GM19193 (cell line): Measurements from ENCODE around the gene EIF4G3.

Experiments used
- POLR2A ChIP-seq: IDR thresholded peaks from 4 replicates; pipeline ENCODE4 v1.6.1; 2011; ENCODE audit not compliant: insufficient read depth, insufficient read length; ENCODE audit errors: extremely low read depth

EIF4G3 gene

DNA sequence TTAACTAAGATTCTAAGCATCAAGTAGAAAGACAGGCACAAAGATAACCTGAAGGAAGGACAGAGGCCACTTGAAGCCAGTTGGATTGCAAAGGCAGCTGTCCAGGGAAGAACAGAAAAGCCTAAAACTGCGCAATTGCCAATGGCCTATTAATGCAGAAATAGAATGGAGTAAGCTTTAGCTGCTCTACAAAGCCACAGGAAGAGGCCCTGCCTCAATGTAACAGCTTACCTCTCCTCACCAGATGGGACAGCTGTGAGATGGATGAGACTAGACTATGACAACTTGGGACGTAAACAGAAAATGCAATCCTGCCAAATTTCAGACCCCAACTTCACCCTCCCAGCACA is 176.5 kb downstream of the EIF4G3 start:
- TF ChIP-seq POLR2A = no peak

GRCh38 chr1:20999525-21000244 is 177.0 kb downstream of the EIF4G3 start:
- no peak for TF ChIP-seq POLR2A

DNA sequence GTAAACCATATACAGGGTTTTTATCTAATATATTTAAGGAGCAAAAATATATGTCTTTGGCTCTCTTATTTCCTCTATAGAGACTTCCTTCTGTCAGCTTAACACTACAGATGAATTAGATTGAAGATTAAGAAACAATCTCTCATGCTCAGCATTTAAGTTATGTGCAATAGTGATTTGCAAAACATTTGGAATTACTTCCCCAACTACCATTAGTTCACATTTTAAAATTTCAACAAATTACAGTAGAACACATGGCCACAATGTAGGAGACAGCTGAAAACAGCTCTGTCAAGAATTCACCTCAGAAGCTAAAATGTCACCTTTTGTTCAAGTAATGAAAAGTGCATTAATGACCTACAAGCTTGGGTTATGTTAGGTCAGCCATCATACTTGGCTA is 177.9 kb downstream of the EIF4G3 start:
- TF ChIP-seq POLR2A = no peak

DNA sequence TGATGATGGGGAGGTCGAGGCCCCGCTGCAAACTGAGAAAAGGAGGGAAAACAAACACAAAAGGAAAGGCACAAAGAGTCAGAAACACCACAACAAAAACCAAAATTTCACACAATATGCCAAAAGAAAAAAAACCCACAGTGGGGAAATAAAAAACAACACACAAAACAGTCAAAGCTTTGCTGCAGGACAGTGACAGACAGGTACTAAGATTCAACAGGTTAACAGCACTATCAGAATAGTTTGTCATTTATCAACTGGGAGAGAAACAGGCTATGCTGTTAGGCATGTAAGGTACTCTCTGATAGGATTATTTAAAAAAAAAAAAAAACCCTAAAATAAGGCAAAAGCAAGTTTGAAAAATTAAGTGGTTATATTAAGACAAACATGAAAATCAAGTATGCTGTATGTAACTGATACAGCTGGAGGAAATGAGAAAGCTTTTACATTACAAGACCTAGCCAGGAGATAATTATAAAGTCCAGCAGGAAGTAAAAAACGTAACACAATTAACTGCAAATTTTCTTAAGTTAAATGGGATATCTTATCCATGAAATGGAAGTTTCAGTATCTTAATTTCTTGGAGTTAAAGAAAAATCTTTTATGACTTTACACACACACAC is 179.0 kb downstream of the EIF4G3 start:
- TF ChIP-seq POLR2A = no peak

- no peak for TF ChIP-seq POLR2A
These were observed 180.1 kb downstream of the EIF4G3 start for GRCh38 chr1:20996554-20996953.

- no peak for TF ChIP-seq POLR2A
These were observed 182.8 kb downstream of the EIF4G3 start for GRCh38 chr1:20993716-20994575.

DNA sequence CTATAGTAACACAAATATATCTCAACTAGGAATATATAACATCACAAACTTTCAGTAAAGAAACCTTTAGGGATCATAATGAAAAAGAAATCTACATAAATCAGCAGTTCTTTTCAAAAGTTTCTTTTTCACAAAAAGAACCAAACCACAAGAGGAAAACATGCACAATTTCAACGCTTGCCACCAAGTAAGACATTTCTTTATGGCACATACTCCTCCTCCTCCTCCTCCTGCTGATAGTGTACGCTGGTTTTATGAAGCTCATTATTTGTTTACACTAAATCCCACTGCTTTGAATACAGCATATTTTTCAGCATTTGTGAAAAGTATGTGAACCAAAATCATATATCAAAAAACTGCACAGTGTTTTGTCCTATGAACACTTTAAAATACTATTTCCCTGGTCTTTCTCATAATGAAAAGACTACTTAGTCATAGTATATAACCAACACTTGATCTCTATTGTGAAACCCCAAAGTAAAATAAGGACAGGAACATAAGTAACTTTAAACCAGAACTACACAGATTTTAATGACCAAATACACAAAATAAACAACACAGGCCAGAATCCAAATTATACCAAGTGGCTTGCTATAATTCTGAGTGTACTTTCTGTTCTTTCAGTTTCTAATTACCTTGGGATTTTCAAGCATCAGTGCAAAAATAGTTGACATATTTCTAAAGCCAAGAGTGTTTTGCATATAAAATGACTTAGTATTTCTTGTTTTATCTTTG is 184.2 kb downstream of the EIF4G3 start:
- TF ChIP-seq POLR2A = no peak

GRCh38 chr1:20988943-20989342 is 187.8 kb downstream of the EIF4G3 start:
- no peak for TF ChIP-seq POLR2A

DNA sequence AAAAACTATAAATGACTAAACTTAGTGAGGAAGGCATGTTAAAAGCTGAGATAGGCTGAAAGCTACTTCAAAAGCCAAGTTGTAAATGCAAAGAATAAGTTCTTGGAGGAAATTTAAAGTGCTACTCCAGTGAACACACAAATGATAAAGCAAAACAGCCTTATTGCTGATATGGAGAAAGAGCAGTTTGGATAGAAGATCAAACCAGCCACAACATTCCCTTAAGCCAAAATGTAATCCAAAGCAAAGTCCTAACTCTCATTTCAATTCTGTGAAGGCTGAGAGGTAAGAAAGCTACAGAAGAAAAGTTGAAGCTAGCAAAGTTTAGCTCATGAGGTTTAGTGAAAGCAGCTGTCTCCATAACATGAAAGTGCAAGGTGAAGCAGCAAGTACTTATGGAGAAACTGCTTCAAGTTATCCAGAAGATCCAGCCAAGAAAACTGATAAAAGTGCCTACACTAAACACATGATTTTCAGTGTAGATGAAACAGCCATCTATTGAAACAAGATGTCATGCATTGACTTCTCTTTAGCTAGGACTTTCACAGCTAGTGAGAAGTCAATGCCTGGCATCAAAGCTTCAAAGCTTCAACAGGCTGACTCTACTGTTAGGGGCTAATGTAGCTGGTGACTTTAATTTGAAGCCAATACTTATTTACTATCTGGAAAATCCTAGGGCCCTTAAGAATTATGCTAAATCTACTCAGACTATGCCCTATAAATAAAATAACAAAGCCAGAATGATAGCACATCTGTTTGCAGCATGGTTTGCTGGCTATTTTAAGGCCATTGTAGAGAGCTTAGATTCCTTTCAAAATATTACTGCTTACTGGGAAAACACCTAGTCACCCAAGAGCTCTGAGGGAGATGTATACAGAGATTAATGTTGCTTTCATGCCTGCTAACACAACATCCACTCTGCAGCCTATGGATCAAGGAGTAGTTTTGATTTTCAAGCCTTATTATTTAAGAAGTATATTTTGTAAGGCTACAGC is 188.6 kb downstream of the EIF4G3 start:
- TF ChIP-seq POLR2A = no peak

GRCh38 chr1:20983297-20983889 is 193.3 kb downstream of the EIF4G3 start:
- no peak for TF ChIP-seq POLR2A

GRCh38 chr1:20982316-20982715 is 194.4 kb downstream of the EIF4G3 start:
- no peak for TF ChIP-seq POLR2A

GRCh38 chr1:20981915-20982314 is 194.8 kb downstream of the EIF4G3 start:
- TF ChIP-seq POLR2A = no peak

DNA sequence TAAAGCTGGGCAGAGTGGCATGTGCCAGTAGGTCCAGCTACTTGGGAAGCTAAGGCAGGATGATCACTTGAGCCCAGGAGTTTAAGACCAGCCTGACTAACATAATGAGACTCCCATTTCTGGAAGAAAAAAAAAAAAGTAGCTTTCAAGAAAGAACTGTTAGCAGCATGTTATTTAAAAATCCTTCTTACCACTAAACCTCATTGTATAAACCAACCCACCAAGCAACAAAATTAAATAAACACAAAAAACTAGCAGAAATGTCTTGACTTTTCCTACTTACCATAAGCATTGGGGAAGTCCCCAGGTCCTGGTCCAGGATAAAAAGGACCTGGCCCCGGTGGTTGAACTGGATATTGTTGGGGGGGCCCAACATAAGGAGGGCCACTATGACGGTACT is 196.6 kb downstream of the EIF4G3 start:
- no peak for TF ChIP-seq POLR2A
